Activated T-helper 2 cell treated with anti-CD3 and anti-CD28 coated beads, Interferon-gamma antibody, Interleukin-2, Interleukin-4, amounts not matched to agents 10 μg/mL and 5 μg/mL and 100 μg/mL, durations not matched to agents 14 hours and 24 hours and 36 hours (primary cell): ENCODE results near the gene IGFBP4. TPM values are rescaled to one million over a fixed set of nuclear protein-coding genes. Genes with fewer than 3 reads are reported as not detected.

Experiments
- DNase-seq: peaks from one replicate; pipeline ENCODE4 v3.0.0; 2021; ENCODE audit warnings: low spot score
- H3K27ac Mint-ChIP-seq: one replicate; pipeline ENCODE4 v1.8.0; 2021; ENCODE audit warnings: mixed read lengths
- H3K27me3 Mint-ChIP-seq: one replicate; pipeline ENCODE4 v1.8.0; 2021; ENCODE audit warnings: low read depth, mixed read lengths
- H3K36me3 Mint-ChIP-seq: one replicate; pipeline ENCODE4 v1.8.0; 2021; ENCODE audit warnings: low read depth, mixed read lengths
- H3K4me1 Mint-ChIP-seq: one replicate; pipeline ENCODE4 v1.8.0; 2021; ENCODE audit warnings: low read depth, mixed read lengths
- H3K4me3 Mint-ChIP-seq: one replicate; pipeline ENCODE4 v1.8.0; 2021; ENCODE audit warnings: low read depth, mild to moderate bottlenecking, moderate library complexity, mixed read lengths
- H3K9me3 Mint-ChIP-seq: one replicate; pipeline ENCODE4 v1.8.0; 2021; ENCODE audit warnings: mixed read lengths
- intact Hi-C: fragments of 100-400 bp; cut with micrococcal nuclease; formaldehyde crosslinking; loops from one replicate; pipeline ENCODE4 v1.15.1; 2023
- total RNA-seq: library from RNA; stranded (reverse); gene quantifications from 2 replicates; pipeline ENCODE4 v1.2.3, GENCODE V29; 2022

IGFBP4 gene
- total RNA-seq, 1 donor from 2014 or later, result 59.3 TPM

DNA sequence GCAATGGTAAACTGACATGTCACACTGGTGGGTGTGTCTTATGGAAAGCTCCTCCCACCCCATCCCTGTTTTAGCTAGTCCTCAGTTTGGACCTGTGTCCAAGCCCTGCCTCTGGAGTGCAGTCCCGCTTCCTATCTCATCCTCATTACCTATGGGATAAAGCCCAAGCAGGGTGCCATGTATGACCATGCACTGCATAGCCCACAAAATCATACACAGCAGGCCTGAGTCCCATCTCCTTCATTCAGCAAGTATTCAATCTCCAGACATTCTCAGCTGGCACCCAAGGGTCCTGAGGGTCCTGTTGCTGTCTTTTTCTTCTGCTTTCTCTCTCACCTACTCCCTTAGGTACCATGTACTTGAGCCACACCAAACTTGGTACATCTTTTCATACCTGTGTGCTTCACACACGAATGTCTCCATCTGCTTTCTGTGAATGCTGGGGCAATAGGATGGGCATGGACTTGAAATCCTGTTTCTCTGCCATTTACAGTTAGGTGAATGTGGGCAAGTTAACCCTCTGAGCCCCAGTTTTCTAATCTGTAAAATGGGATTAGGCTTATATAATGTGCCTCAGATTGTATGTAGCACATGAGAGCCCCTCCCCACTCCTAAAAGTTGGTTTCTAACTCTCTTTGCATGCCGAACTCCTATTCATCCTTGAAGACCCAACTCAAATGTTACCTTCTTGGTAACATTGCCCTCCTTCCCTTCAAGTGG is 29.6 kb downstream of the IGFBP4 start:
- no peak overlapping the region for H3K27ac Mint-ChIP-seq
- peaks cover 21% of the 10 kb centered on the region for H3K4me1 Mint-ChIP-seq
- H3K36me3 Mint-ChIP-seq, result peaks cover 8% of the 10 kb centered on the region
- no peak overlapping the region for H3K4me3 Mint-ChIP-seq
- no peak for DNase-seq
- intact Hi-C loops, result no loop called here
- H3K27me3 Mint-ChIP-seq, result no peaks in the 10 kb centered on the region
- no peaks in the 10 kb centered on the region for H3K9me3 Mint-ChIP-seq

DNA sequence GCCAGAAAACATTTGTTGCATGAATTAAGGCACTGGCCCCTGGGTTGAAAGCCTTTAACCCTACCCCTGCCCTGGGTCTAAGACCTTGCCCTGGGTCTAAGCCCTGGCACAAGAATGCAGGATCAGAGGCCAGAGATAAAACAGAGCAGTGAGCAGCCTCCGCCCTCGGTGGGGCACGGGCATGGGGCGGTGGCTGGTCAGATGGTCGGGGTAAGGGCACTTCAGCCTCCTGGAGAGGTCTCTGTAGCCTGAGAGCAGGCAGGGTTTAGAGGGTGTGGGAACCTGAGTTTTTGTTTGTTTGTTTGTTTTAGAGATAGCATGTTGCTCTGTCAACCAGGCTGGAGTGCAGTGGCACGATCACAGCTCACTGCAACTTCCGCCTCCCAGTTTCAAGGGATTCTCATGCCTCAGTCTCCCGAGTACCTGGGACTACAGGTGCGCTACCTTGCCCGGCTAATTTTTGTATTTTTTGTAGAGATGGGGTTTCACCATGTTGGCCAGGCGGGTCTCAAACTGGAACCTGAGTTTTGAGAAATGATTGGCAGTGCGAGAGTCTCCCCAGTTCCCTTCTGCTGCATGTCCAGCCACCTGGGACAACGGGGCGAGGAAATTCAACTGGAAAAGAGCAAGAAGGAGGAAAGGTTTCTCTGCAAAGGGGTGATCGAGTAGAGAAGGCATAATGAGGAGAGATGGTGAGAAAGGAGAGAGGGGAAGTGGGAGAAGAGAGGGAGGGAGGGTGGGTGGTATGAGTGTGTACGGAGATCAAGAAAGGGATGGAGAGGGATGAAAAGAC is 30.5 kb downstream of the IGFBP4 start:
- Mint-ChIP-seq H3K27me3 (no peaks in the 10 kb centered on the region), H3K27ac (no peak overlapping the region)
- intact Hi-C loops, result no loop called here

DNA sequence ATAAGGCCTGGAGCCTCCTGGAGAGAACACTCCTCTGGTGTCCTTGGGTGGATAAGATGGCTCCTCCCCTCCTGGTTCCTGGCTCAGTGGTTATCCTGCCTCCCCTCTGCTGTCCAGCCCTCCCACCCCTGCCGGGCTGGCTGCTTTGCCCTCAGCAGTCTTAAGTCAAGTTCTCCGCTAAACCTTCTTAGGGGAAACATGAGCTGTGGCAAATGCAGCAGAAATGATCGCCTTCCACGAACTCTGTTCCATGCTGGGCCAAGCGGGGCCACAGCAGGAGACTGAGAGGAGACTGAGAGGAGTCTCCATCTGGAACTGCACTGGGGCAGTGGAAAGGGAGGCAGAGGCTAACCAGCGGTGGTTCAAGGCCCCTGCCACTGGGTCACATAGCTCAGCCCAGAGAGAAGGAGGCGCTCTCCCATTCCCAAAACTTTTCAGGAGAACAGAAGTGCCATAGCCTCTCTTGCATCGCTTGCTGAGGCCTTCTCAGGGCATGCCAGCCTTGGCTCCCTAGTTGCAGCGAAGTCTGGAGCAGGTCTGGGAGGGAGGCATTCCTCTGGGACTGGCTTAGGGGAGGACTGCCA is 31.3 kb downstream of the IGFBP4 start:
- intact Hi-C loops, result no loop called here
- no peaks in the 10 kb centered on the region for H3K27me3 Mint-ChIP-seq

More for the DNA sequence above, 30.5 kb downstream of the IGFBP4 start:
- Mint-ChIP-seq H3K9me3 (no peaks in the 10 kb centered on the region), H3K36me3 (peaks cover 10% of the 10 kb centered on the region), H3K4me1 (peaks cover 22% of the 10 kb centered on the region), H3K4me3 (no peak overlapping the region)
- no peak for DNase-seq

DNA sequence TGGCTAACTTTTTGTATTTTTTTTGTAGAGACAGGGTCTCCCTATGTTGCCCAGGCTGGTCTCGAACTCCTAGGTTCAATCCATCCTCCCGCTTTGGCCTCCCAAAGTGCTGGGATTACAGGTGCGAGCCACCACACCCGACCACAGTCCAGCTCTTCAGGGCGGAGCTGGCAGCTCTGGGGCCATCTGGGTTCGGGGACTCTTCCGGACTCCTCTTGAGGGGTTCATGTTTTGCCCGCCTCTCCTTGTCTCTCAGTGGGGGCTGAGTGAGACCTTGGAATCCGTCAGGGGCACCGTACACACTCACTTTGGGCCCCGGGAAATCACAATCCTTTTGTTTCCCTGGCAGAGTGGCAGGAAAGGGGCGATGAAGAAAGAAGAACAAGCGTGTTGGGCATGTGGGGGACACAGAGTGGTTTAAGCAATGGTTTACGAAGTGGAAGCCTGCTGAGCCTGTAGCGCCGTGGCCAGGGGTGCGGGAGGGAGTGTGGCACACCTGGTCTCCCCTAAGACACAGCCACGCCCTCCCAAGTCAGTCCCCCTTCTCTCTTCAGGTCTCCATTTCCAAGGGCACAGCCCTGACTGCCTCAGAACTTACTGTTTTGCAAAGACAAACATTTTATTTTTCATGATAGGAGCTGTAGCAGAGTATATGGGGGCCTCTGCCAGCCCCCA is 32.1 kb downstream of the IGFBP4 start:
- Mint-ChIP-seq H3K9me3 (no peaks in the 10 kb centered on the region), H3K27me3 (no peaks in the 10 kb centered on the region), H3K4me3 (no peak overlapping the region), H3K4me1 (peaks cover 37% of the 10 kb centered on the region), H3K27ac (no peak overlapping the region), H3K36me3 (peaks cover 15% of the 10 kb centered on the region)
- no peak for DNase-seq
- intact Hi-C loops, result no loop called here

More for the DNA sequence above, 31.3 kb downstream of the IGFBP4 start:
- Mint-ChIP-seq H3K36me3 (peaks cover 14% of the 10 kb centered on the region), H3K4me3 (no peak overlapping the region), H3K9me3 (no peaks in the 10 kb centered on the region), H3K27ac (no peak overlapping the region), H3K4me1 (peaks cover 28% of the 10 kb centered on the region)
- DNase-seq, result no peak

DNA sequence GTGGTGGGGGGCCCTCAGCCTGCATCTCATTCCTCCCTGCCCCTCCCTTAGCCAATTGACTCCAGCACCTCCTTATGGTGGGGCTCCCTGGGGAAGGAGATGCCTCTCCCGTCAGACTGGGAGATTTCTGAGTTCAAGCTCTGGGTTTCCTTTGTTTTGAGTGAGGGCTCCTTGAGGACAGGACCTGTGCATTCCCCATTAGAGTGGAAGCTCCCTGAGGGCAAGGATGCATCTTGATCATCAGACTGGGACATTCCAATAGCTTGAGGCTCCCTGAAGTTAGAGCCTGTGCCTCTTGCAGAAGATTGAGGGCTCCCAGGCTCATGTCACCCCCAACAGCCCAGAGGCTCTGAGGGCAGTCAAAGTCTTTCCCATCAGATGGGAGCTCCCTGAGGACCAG is 34.5 kb downstream of the IGFBP4 start:
- H3K27me3 Mint-ChIP-seq, result no peaks in the 10 kb centered on the region
- peaks cover 57% of the 10 kb centered on the region for H3K4me1 Mint-ChIP-seq
- H3K36me3 Mint-ChIP-seq, result peaks cover 17% of the 10 kb centered on the region
- no peaks in the 10 kb centered on the region for H3K9me3 Mint-ChIP-seq
- no peak for DNase-seq
- no peak overlapping the region for H3K4me3 Mint-ChIP-seq
- intact Hi-C loops, result loop anchor here (2.0 kb wide), 1 partner anchor 79 kb away; no protein-coding TSS in a partner anchor
- H3K27ac Mint-ChIP-seq, result peak overlapping the region; percentile 12

DNA sequence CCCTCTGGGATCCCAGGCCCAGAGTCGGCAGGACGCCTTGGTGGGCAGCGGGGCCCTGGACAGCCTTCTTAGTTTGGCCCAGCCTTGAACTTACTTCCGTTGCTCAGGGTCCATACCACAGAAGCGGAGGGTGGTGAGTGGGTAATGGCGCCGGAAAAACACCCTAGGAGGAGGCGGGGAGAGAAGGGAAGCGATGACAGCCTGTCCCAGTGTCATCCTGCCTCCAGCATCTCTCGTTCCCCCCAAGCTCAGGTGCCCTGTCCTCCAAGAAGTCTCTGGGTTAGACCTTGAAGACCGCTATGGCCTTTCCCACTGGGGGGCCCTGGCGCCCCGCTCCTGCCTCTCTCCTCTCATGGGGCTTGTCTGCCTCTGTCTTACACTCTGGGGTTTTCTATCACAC is 35.2 kb downstream of the IGFBP4 start:
- H3K4me1 Mint-ChIP-seq, result peaks cover 55% of the 10 kb centered on the region
- no peaks in the 10 kb centered on the region for H3K27me3 Mint-ChIP-seq
- H3K36me3 Mint-ChIP-seq, result peaks cover 17% of the 10 kb centered on the region
- no peak overlapping the region for H3K4me3 Mint-ChIP-seq
- intact Hi-C loops, result no loop called here
- no peak for DNase-seq
- H3K27ac Mint-ChIP-seq, result peak overlapping the region; percentile 39
- H3K9me3 Mint-ChIP-seq, result no peaks in the 10 kb centered on the region

DNA sequence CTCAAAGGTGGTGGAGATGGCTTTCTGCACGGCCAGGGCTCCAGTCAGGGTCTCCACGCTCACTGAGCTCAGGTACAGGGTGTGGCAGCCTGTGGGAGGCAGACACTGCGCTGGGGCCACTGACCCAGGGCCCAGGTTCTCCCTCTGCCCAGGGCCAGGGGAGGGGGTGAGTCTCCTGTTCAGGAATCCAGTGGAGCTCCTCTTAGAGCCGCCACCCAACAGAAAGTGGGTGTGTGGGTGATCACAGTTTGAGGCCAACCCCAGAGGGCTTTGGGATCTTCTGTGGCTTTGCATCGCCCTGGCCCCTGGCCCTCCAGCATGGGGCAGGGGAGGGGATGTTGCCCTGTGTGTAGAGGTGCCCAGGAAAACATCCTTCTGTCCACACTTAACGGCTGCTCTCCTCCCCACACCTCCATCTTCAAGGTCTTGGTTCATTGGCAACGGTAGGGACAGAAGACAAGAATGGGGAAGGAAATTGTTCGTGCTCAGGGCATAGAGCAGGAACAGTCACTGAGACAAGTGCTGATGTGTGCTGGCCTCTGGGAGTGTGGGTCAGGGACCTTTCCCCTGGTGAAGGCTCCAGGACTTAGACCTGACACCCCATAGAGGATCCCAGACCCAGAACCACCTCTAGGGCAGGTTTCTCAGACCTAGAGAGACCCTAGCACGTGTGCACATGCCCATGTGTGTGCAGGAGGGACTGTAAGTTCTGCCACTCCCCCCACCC is 36.7 kb downstream of the IGFBP4 start:
- H3K36me3 Mint-ChIP-seq, result peaks cover 17% of the 10 kb centered on the region
- peak overlapping the region; percentile 96 for H3K27ac Mint-ChIP-seq
- H3K4me1 Mint-ChIP-seq, result peaks cover 64% of the 10 kb centered on the region
- H3K4me3 Mint-ChIP-seq, result peak overlapping the region; percentile 73
- DNase-seq, result no peak
- no peaks in the 10 kb centered on the region for H3K27me3 Mint-ChIP-seq
- intact Hi-C loops, result loop anchor here (1.0 to 5.0 kb wide), 3 partner anchors 33 to 51 kb away; no protein-coding TSS in a partner anchor
- no peaks in the 10 kb centered on the region for H3K9me3 Mint-ChIP-seq

DNA sequence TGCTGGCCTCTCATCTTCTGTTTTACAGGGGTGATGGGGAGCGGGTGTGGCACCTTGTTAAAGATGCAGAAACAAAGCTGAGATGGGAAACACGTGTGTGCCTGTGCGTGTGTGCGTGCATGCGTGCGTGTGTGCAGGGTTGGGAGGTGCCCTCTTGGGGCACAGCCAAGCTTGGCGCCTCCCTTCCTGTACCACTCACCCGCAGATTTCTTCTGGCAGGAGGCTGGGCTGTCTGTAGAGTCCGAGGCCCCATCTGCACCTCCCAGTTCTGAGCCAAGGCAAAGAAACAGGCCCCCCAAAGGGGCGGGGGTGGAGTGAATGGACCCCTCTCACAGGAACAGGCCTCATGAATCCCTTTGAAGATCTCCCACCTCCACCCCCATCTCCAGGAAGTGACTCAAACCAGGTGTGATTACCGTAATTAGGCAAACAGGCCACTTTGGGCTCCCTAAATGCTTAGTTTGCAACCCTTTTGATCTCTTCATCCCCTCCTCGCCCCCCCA is 37.3 kb downstream of the IGFBP4 start:
- Mint-ChIP-seq H3K36me3 (peaks cover 17% of the 10 kb centered on the region), H3K27ac (peak overlapping the region; percentile 96), H3K4me1 (peaks cover 70% of the 10 kb centered on the region), H3K9me3 (no peaks in the 10 kb centered on the region), H3K4me3 (peak overlapping the region; percentile 73), H3K27me3 (no peaks in the 10 kb centered on the region)
- peak; percentile 82 for DNase-seq
- intact Hi-C loops, result loop anchor here (1.0 to 5.0 kb wide), 3 partner anchors 33 to 51 kb away; no protein-coding TSS in a partner anchor

DNA sequence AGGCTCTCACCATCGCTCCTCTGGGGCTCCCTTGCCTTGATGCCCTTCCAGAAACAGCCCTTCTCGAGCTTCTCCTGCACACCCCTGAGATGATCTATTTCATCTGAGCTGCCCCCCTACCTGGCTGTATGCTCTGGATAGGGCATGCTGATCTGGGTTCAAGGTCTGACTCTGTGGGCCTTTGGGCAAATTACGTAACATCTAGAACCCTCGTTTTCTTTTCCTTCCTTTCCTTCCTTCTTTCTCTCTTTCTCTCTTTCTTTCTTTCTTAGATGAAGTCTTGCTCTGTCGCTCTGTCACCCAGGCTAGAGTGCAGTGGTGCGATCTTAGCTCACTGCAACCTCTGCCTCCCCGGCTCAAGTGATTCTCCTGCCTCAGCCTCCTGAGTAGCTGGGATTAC is 37.9 kb downstream of the IGFBP4 start:
- Mint-ChIP-seq H3K4me3 (peak overlapping the region; percentile 48), H3K27me3 (no peaks in the 10 kb centered on the region), H3K9me3 (no peaks in the 10 kb centered on the region), H3K4me1 (peaks cover 74% of the 10 kb centered on the region), H3K27ac (peak overlapping the region; percentile 96), H3K36me3 (peaks cover 17% of the 10 kb centered on the region)
- intact Hi-C loops, result loop anchor here (5.0 kb wide), 1 partner anchor 34 kb away; no protein-coding TSS in a partner anchor
- no peak for DNase-seq

DNA sequence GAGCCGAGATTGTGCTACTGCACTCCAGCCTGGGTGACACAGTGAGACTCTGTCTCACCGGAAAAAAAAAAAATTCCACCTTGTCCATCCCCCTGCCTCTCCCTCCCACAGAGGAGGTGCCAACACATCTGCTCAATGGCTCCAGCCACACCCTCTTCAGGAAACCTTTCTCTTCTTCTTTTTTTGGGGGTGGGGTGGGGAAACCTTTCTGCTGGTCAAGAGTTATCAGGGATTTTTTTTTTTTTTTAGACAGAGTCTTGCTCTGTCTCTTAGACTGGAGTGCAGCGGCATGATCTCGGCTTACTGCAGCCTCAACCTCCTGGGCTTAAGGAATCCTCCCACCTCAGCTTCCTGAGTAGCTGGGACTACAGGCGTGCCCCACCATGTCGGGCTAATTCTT is 39.5 kb downstream of the IGFBP4 start:
- Mint-ChIP-seq H3K36me3 (peaks cover 9% of the 10 kb centered on the region), H3K27ac (peak overlapping the region; percentile 96), H3K9me3 (no peaks in the 10 kb centered on the region), H3K4me3 (no peak overlapping the region), H3K4me1 (peaks cover 73% of the 10 kb centered on the region), H3K27me3 (no peaks in the 10 kb centered on the region)
- DNase-seq, result no peak
- intact Hi-C loops, result loop anchor here (5.0 kb wide), 1 partner anchor 35 kb away; no protein-coding TSS in a partner anchor

DNA sequence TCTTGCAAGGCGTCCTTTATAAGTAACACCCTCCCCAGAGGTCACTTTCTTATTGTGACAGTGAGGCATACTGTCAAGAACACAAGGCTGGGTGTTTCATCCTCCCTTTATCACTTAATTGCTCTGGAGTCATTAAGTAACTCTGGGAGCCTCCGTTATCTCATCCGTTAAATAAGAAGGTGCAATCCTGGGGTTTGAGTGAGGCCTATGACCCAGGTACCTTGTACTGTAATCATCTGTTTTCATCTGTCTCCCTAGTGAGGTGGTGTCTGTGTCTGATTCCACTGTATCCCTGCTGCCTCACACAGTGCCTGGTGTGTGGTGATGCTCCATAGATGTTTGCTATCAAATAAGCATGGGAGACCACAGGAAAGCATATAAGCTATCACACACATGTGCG is 40.4 kb downstream of the IGFBP4 start:
- H3K27ac Mint-ChIP-seq, result no peak overlapping the region
- H3K4me3 Mint-ChIP-seq, result no peak overlapping the region
- intact Hi-C loops, result loop anchor here (5.0 kb wide), 1 partner anchor 36 kb away; no protein-coding TSS in a partner anchor

More for the DNA sequence above, 40.4 kb downstream of the IGFBP4 start:
- Mint-ChIP-seq H3K9me3 (no peaks in the 10 kb centered on the region), H3K36me3 (peaks cover 8% of the 10 kb centered on the region), H3K4me1 (peaks cover 78% of the 10 kb centered on the region), H3K27me3 (no peaks in the 10 kb centered on the region)
- DNase-seq, result no peak
